ENCODE data around the gene OLFM3.

Gene OLFM3

GRCh38 chr1:101920577-101920976 is 76.1 kb downstream of the OLFM3 start:
- Mint-ChIP-seq H3K27ac (no peak overlapping the region), H3K9me3 (no peaks in the 10 kb centered on the region), H3K4me1 (no peaks in the 10 kb centered on the region), H3K4me3 (no peak overlapping the region), H3K27me3 (ENCODE audit: low read depth, poor library complexity) (no peaks in the 10 kb centered on the region), H3K36me3 (ENCODE audit: low read depth) (no peaks in the 10 kb centered on the region)
- no peak for DNase-seq
- no peak for TF ChIP-seq CTCF (IDR thresholded peaks at IDR 0.05)

GRCh38 chr1:101918277-101918676 is 78.4 kb downstream of the OLFM3 start:
- Mint-ChIP-seq H3K4me3 (no peak overlapping the region), H3K27ac (no peak overlapping the region), H3K9me3 (no peaks in the 10 kb centered on the region), H3K27me3 (ENCODE audit: low read depth, poor library complexity) (no peaks in the 10 kb centered on the region), H3K4me1 (no peaks in the 10 kb centered on the region), H3K36me3 (ENCODE audit: low read depth) (no peaks in the 10 kb centered on the region)
- DNase-seq: no peak
- TF ChIP-seq CTCF (IDR thresholded peaks at IDR 0.05): no peak

- H3K9me3 Mint-ChIP-seq: no peaks in the 10 kb centered on the region
- DNase-seq: no peak
- no peak overlapping the region for H3K4me3 Mint-ChIP-seq
- no peaks in the 10 kb centered on the region for H3K27me3 Mint-ChIP-seq (ENCODE audit: low read depth, poor library complexity)
- no peak overlapping the region for H3K27ac Mint-ChIP-seq
- H3K4me1 Mint-ChIP-seq: no peaks in the 10 kb centered on the region
- TF ChIP-seq CTCF (IDR thresholded peaks at IDR 0.05): no peak
- H3K36me3 Mint-ChIP-seq (ENCODE audit: low read depth): no peaks in the 10 kb centered on the region
Observed at GRCh38 chr1:101915597-101915996, 81.1 kb downstream of the OLFM3 start.

GRCh38 chr1:101914473-101915242 is 82.1 kb downstream of the OLFM3 start:
- H3K9me3 Mint-ChIP-seq: no peaks in the 10 kb centered on the region
- no peak for DNase-seq
- no peaks in the 10 kb centered on the region for H3K27me3 Mint-ChIP-seq (ENCODE audit: low read depth, poor library complexity)
- no peak overlapping the region for H3K4me3 Mint-ChIP-seq
- no peaks in the 10 kb centered on the region for H3K4me1 Mint-ChIP-seq
- H3K27ac Mint-ChIP-seq: no peak overlapping the region
- no peak for TF ChIP-seq CTCF (IDR thresholded peaks at IDR 0.05)
- no peaks in the 10 kb centered on the region for H3K36me3 Mint-ChIP-seq (ENCODE audit: low read depth)

GRCh38 chr1:101911894-101912293 is 84.8 kb downstream of the OLFM3 start:
- H3K27ac Mint-ChIP-seq: no peak overlapping the region
- H3K27me3 Mint-ChIP-seq (ENCODE audit: low read depth, poor library complexity): no peaks in the 10 kb centered on the region
- no peaks in the 10 kb centered on the region for H3K4me1 Mint-ChIP-seq
- no peak overlapping the region for H3K4me3 Mint-ChIP-seq
- no peaks in the 10 kb centered on the region for H3K9me3 Mint-ChIP-seq
- no peak for TF ChIP-seq CTCF (IDR thresholded peaks at IDR 0.05)
- H3K36me3 Mint-ChIP-seq (ENCODE audit: low read depth): no peaks in the 10 kb centered on the region
- DNase-seq: no peak

- Mint-ChIP-seq H3K9me3 (no peaks in the 10 kb centered on the region), H3K27ac (no peak overlapping the region), H3K4me1 (no peaks in the 10 kb centered on the region), H3K27me3 (ENCODE audit: low read depth, poor library complexity) (no peaks in the 10 kb centered on the region), H3K4me3 (no peak overlapping the region), H3K36me3 (ENCODE audit: low read depth) (no peaks in the 10 kb centered on the region)
- DNase-seq: no peak
- TF ChIP-seq CTCF (IDR thresholded peaks at IDR 0.05): no peak
Observed at GRCh38 chr1:101908980-101909379, 87.7 kb downstream of the OLFM3 start.
